ENCODE measurements around the gene SH3PXD2A. TPM values are rescaled to one million over a fixed set of nuclear protein-coding genes. Genes with fewer than 3 reads are reported as not detected.

Gene SH3PXD2A
- 8.5 and 8.8 TPM in 2 replicates for total RNA-seq

DNA sequence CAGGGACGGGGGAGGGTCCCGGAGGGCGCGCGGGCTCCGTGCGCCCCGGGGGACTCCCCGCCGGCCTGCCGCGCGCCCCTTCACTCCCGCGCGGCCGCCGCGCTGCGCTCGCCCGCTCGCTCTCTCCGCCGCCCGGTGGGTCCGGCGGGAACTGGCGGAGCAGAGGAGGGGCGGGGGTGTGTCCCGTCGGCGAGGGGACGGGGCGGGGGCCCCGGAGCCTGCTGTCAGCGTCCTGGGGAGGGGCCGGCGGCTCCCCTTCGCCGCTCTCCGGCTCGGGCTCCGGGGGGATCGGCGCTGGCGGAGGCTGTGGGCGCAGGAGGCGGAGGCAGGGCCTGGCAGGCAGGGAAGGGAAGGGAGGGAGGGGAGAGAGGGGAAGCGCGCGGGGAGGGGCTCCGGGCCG, at the start of gene SH3PXD2A:
SH3PXD2A (minus strand) TSS at position 153 of the 400 bp plus-strand sequence. CDS start 310 bp downstream, outside the sequence.

Small RNAs within 50 kb of the gene (small RNA-seq; reads per million reads assigned to genes)
- not detected for gene RF00019

Other genes with a start within 250 kb of the SH3PXD2A start
- 22.2 and 22.5 TPM in 2 replicates for gene STN1, start 62.6 kb upstream of the SH3PXD2A start, total RNA-seq
- gene SLK, start 111.6 kb upstream of the SH3PXD2A start, total RNA-seq = 95.8 and 102 TPM in 2 replicates
- gene COL17A1, start 230.3 kb upstream of the SH3PXD2A start, total RNA-seq = 1.7 and 1.9 TPM in 2 replicates

Data from thoracic aorta endothelial cell (primary cell).